Nephron progenitor cell (in vitro differentiated cells): ENCODE results near the gene ARID5A.

ENCODE experiments used
- DNase-seq: peaks from one replicate; pipeline ENCODE4 v3.0.0; 2021
- H3K27ac Mint-ChIP-seq: 2 replicates; pipeline ENCODE4 v1.8.0; 2021; ENCODE audit warnings: mild to moderate bottlenecking, moderate library complexity, mixed read lengths
- H3K27me3 Mint-ChIP-seq: 2 replicates; pipeline ENCODE4 v1.8.0; 2021; ENCODE audit warnings: mild to moderate bottlenecking, low read depth, mixed read lengths; ENCODE audit not compliant: poor library complexity
- H3K36me3 Mint-ChIP-seq: 2 replicates; pipeline ENCODE4 v1.8.0; 2021; ENCODE audit warnings: low read depth, mixed read lengths
- H3K4me1 Mint-ChIP-seq: 2 replicates; pipeline ENCODE4 v1.8.0; 2021; ENCODE audit warnings: mixed read lengths
- H3K4me3 Mint-ChIP-seq: 2 replicates; pipeline ENCODE4 v1.8.0; 2021; ENCODE audit warnings: mild to moderate bottlenecking, moderate library complexity, mixed read lengths
- H3K9me3 Mint-ChIP-seq: 2 replicates; pipeline ENCODE4 v1.8.0; 2021; ENCODE audit warnings: mild to moderate bottlenecking, moderate library complexity, mixed read lengths
- TF ChIP-seq, protein P1 (sequence below): fragments of 200-600 bp; sonication (generic); IDR thresholded peaks from 2 replicates; pipeline ENCODE4 v1.5.0; 2021; ENCODE audit warnings: antibody characterized with exemption

Gene ARID5A

DNA sequence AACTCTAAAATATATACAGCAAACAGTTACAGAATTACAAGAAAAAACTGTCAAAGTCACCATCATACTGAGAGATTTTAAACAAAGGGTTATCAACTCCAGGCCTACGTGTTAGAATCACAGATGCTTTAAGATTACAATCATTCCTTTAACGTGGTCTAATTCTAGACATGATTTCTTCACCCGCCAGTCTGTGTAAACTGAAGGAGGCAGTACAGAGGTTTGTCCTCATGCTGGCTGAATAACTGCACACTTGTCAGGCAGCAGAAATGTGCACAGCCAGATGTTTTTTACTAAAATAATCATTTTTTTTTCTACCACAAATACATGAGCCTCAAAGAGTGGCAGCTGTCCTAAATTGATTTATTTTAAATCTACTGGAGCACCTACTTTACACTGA, 15.9 kb upstream of the ARID5A start:
- H3K27me3 Mint-ChIP-seq: peaks cover 19% of the 10 kb centered on the region
- no peak overlapping the region for H3K4me3 Mint-ChIP-seq
- DNase-seq: no peak

GRCh38 chr2:96521219-96521618, 15.3 kb upstream of the ARID5A start:
- TF ChIP-seq, protein P1, sequence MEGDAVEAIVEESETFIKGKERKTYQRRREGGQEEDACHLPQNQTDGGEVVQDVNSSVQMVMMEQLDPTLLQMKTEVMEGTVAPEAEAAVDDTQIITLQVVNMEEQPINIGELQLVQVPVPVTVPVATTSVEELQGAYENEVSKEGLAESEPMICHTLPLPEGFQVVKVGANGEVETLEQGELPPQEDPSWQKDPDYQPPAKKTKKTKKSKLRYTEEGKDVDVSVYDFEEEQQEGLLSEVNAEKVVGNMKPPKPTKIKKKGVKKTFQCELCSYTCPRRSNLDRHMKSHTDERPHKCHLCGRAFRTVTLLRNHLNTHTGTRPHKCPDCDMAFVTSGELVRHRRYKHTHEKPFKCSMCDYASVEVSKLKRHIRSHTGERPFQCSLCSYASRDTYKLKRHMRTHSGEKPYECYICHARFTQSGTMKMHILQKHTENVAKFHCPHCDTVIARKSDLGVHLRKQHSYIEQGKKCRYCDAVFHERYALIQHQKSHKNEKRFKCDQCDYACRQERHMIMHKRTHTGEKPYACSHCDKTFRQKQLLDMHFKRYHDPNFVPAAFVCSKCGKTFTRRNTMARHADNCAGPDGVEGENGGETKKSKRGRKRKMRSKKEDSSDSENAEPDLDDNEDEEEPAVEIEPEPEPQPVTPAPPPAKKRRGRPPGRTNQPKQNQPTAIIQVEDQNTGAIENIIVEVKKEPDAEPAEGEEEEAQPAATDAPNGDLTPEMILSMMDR: no peak
- Mint-ChIP-seq H3K4me3 (no peak overlapping the region), H3K27ac (no peak overlapping the region), H3K4me1 (no peaks in the 10 kb centered on the region), H3K27me3 (peaks cover 20% of the 10 kb centered on the region), H3K9me3 (peaks cover 29% of the 10 kb centered on the region), H3K36me3 (peaks cover 7% of the 10 kb centered on the region)
- no peak for DNase-seq

More for the DNA sequence above, 15.9 kb upstream of the ARID5A start:
- TF ChIP-seq, protein P1: no peak
- no peaks in the 10 kb centered on the region for H3K4me1 Mint-ChIP-seq
- H3K27ac Mint-ChIP-seq: no peak overlapping the region
- peaks cover 34% of the 10 kb centered on the region for H3K9me3 Mint-ChIP-seq
- peaks cover 7% of the 10 kb centered on the region for H3K36me3 Mint-ChIP-seq

- Mint-ChIP-seq H3K27ac (no peak overlapping the region), H3K4me1 (peaks cover 7% of the 10 kb centered on the region), H3K27me3 (peaks cover 20% of the 10 kb centered on the region), H3K9me3 (peaks cover 16% of the 10 kb centered on the region), H3K4me3 (no peak overlapping the region), H3K36me3 (no peaks in the 10 kb centered on the region)
- TF ChIP-seq, protein P1: no peak
- no peak for DNase-seq
These were observed 14.0 kb upstream of the ARID5A start for GRCh38 chr2:96522304-96523203.

DNA sequence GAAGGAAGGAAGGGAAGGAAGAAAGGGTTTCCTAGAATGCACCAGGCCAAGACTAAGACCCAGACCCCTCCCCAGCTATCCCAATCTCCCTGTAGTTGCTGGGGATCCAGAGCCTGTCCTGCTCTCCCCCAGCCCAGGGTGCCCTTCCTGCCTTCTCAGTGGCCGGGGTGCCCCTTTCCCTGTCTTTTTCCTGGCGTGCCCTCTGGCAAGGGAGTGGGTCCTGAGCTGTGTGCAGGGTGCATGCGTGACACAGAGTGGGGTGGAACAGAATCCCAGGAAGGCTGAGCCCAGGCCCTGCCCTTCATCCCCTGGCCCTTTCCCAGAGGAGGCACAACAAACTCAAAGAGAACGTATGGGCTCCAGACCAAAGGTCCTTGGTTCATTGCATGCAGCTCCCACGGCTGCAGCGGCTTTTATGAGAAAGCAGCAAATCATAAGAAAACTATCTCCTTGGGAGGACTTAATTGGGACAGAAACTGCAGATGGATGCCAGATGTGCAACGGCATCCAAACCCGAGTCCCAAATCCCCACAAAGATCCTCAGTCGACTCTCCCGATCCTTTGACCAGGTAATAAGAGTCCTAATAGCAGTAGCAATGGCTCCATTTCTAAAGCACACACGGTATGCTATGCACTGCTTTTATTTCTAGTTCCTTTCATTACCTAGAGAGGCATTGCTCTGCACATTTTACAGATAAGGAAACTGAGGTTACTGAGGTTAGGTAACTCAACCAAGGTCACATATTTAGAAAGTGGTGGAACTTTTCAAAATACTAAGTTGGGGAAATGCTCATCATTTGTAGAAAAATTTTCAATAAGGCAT, 12.7 kb upstream of the ARID5A start:
- H3K27ac Mint-ChIP-seq: peak overlapping the region; percentile 77
- no peak for DNase-seq
- H3K4me3 Mint-ChIP-seq: no peak overlapping the region
- H3K4me1 Mint-ChIP-seq: peaks cover 20% of the 10 kb centered on the region
- H3K9me3 Mint-ChIP-seq: peaks cover 2% of the 10 kb centered on the region
- TF ChIP-seq, protein P1: no peak
- H3K27me3 Mint-ChIP-seq: peaks cover 16% of the 10 kb centered on the region
- no peaks in the 10 kb centered on the region for H3K36me3 Mint-ChIP-seq

- TF ChIP-seq, protein P1: no peak
- Mint-ChIP-seq H3K9me3 (no peaks in the 10 kb centered on the region), H3K36me3 (no peaks in the 10 kb centered on the region), H3K4me1 (peaks cover 24% of the 10 kb centered on the region), H3K27me3 (peaks cover 15% of the 10 kb centered on the region), H3K27ac (no peak overlapping the region), H3K4me3 (no peak overlapping the region)
- DNase-seq: no peak
These were observed 11.9 kb upstream of the ARID5A start for GRCh38 chr2:96524482-96525210.
